Ishikawa (cell line): ENCODE data around the gene ENOSF1.

Experiments
- CREB1 ChIP-seq: IDR thresholded peaks from 2 replicates; pipeline ENCODE4 v1.6.1; 2012; ENCODE audit warnings: low read depth
- EGR1 ChIP-seq: IDR thresholded peaks from 2 replicates; pipeline ENCODE4 v1.6.1; 2012
- RAD21 ChIP-seq: IDR thresholded peaks from 2 replicates; pipeline ENCODE4 v1.6.1; 2012; ENCODE audit warnings: low read depth
- REST ChIP-seq: IDR thresholded peaks from 2 replicates; pipeline ENCODE4 v1.6.1; 2012; ENCODE audit warnings: low read depth, mild to moderate bottlenecking
- YY1 ChIP-seq: IDR thresholded peaks from 2 replicates; pipeline ENCODE4 v1.6.1; 2012; ENCODE audit warnings: low read depth
- ZBTB7A ChIP-seq: IDR thresholded peaks from 2 replicates; pipeline ENCODE4 v1.6.1; 2012; ENCODE audit warnings: low read depth
- TF ChIP-seq, protein P1 (sequence below): IDR thresholded peaks from 2 replicates; pipeline ENCODE4 v1.6.1; 2012
- TF ChIP-seq, protein P2 (sequence below): IDR thresholded peaks from 2 replicates; pipeline ENCODE4 v1.6.1; 2012

- TF ChIP-seq REST (no peak), RAD21 (no peak), ZBTB7A (no peak), EGR1 (no peak), CREB1 (no peak), YY1 (no peak)
- TF ChIP-seq, protein P1, sequence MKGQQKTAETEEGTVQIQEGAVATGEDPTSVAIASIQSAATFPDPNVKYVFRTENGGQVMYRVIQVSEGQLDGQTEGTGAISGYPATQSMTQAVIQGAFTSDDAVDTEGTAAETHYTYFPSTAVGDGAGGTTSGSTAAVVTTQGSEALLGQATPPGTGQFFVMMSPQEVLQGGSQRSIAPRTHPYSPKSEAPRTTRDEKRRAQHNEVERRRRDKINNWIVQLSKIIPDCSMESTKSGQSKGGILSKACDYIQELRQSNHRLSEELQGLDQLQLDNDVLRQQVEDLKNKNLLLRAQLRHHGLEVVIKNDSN, result no peak
- TF ChIP-seq, protein P2, sequence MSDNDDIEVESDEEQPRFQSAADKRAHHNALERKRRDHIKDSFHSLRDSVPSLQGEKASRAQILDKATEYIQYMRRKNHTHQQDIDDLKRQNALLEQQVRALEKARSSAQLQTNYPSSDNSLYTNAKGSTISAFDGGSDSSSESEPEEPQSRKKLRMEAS, result no peak
Measured at GRCh38 chr18:649341-649740, 63.1 kb downstream of the ENOSF1 start.
